Measurements from ENCODE around the gene CNTLN. TPM values are rescaled to one million over a fixed set of nuclear protein-coding genes. Genes with fewer than 3 reads are reported as not detected.

CNTLN gene
- total and polyA plus RNA-seq, 9 donors = 8.4 to 24.8 (median 16.2) TPM

DNA sequence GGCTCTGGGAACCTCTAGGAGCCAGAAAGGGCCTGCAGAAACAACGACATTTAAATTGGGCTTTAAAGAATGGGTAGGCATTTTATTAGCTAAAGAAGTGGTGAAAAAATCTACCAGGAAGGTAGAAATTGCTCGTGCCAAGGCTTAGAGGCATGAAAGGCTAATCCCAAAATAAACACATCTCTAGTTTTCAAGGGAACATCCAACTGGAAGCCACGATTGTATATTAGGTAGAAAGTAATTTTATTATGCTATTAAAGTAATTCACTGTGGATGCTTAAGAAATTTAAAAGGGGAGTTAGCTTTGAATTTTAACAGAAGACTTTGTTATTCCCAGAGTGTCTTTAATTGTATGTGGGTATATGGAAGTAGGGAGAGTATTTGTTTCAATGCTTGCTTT, 17.5 kb upstream of the CNTLN start:
- no peak for TF ChIP-seq CTCF (IDR thresholded peaks at IDR 0.05)
- TF ChIP-seq POLR2A (IDR thresholded peaks at IDR 0.05) = no peak
- TF ChIP-seq EP300 (IDR thresholded peaks at IDR 0.05) = no peak
- H3K4me1 ChIP-seq (ENCODE audit: insufficient read depth) = no peaks in the 10 kb centered on the region
- intact Hi-C loops (cut with DNase I) = loop anchor here in 2 of 4 donors (5.0 to 10.0 kb wide), 2 partner anchors 335 to 347 kb away; no protein-coding TSS in a partner anchor
- no peak overlapping the region for H3K4me3 ChIP-seq
- no peaks in the 10 kb centered on the region for H3K27me3 ChIP-seq
- H3K9me3 ChIP-seq = no peaks in the 10 kb centered on the region
- 61 to 63% (median 62%) methylated on average over 3 of the region's 3 CpGs for WGBS, 3 donors
- DNase-seq = no peak
- H3K27ac ChIP-seq = no peak overlapping the region
- no peaks in the 10 kb centered on the region for H3K36me3 ChIP-seq

- Histone ChIP-seq H3K4me3 (no peak overlapping the region), H3K4me1 (ENCODE audit: insufficient read depth) (no peaks in the 10 kb centered on the region), H3K27ac (no peak overlapping the region), H3K27me3 (no peaks in the 10 kb centered on the region), H3K36me3 (no peaks in the 10 kb centered on the region), H3K9me3 (no peaks in the 10 kb centered on the region)
- TF ChIP-seq CTCF (IDR thresholded peaks at IDR 0.05) = no peak
- TF ChIP-seq POLR2A (IDR thresholded peaks at IDR 0.05) = no peak
- no peak for TF ChIP-seq EP300 (IDR thresholded peaks at IDR 0.05)
- WGBS, 3 donors = 88 to 95% (median 94%) methylated on average over 1 of the region's 1 CpG
- intact Hi-C loops (cut with DNase I) = no loop called here
- DNase-seq = no peak
Measured at GRCh38 chr9:17120203-17120602, 14.6 kb upstream of the CNTLN start.

DNA sequence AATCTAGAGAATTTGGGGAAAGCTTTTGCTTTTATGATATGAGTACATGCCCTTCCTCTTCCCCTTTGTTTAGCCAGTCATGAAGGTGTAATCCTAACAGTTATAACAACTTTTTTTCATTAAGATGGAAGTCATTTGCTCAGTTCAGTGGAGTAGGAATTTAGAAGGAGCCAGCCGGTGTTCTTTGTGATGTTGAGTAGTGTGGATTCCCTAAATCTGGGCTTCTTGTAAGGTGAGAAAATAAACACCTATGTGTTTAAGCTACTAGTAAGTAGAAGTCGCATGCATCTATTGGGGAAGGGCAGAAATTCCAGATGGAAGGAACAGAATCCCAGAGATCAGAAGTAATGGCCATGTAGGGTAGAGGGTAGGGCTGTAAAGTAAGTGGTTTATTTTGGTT, 13.6 kb upstream of the CNTLN start:
- no peak for TF ChIP-seq CTCF (IDR thresholded peaks at IDR 0.05)
- TF ChIP-seq EP300 (IDR thresholded peaks at IDR 0.05) = no peak
- no peak for TF ChIP-seq POLR2A (IDR thresholded peaks at IDR 0.05)
- no peak overlapping the region for H3K27ac ChIP-seq
- no peaks in the 10 kb centered on the region for H3K4me1 ChIP-seq (ENCODE audit: insufficient read depth)
- intact Hi-C loops (cut with DNase I) = no loop called here
- WGBS, 3 donors = 73 to 87% (median 74%) methylated on average over 2 of the region's 2 CpGs
- no peaks in the 10 kb centered on the region for H3K27me3 ChIP-seq
- no peak for DNase-seq
- no peak overlapping the region for H3K4me3 ChIP-seq
- no peaks in the 10 kb centered on the region for H3K36me3 ChIP-seq
- H3K9me3 ChIP-seq = no peaks in the 10 kb centered on the region

GRCh38 chr9:17130291-17130690, 4.5 kb upstream of the CNTLN start:
- H3K4me1 ChIP-seq (ENCODE audit: insufficient read depth) = peaks cover 3% of the 10 kb centered on the region
- no peak overlapping the region for H3K4me3 ChIP-seq
- TF ChIP-seq EP300 (IDR thresholded peaks at IDR 0.05) (no peak), CTCF (IDR thresholded peaks at IDR 0.05) (no peak), POLR2A (IDR thresholded peaks at IDR 0.05) (no peak)
- no peaks in the 10 kb centered on the region for H3K27me3 ChIP-seq
- H3K27ac ChIP-seq = no peak overlapping the region
- no peaks in the 10 kb centered on the region for H3K36me3 ChIP-seq
- H3K9me3 ChIP-seq = no peaks in the 10 kb centered on the region
- intact Hi-C loops (cut with DNase I) = no loop called here
- no peak for DNase-seq
- WGBS, 3 donors = 77 to 82% (median 82%) methylated on average over 4 of the region's 4 CpGs
